PC-9 (cell line): Measurements from ENCODE around the gene TMUB1.

Experiments
- EZH2 ChIP-seq: fragments of 200-600 bp; sonication (generic); IDR thresholded peaks from 2 replicates; pipeline ENCODE4 v1.8.0; 2017; ENCODE audit warnings: antibody characterized with exemption, low read depth
- TF ChIP-seq, protein P1 (sequence below): fragments of 200-600 bp; sonication (generic); conservative IDR thresholded peaks from 2 replicates; pipeline ENCODE4 v1.6.1; 2017; ENCODE audit warnings: mixed run types, antibody characterized with exemption, mild to moderate bottlenecking, moderate library complexity

DNA sequence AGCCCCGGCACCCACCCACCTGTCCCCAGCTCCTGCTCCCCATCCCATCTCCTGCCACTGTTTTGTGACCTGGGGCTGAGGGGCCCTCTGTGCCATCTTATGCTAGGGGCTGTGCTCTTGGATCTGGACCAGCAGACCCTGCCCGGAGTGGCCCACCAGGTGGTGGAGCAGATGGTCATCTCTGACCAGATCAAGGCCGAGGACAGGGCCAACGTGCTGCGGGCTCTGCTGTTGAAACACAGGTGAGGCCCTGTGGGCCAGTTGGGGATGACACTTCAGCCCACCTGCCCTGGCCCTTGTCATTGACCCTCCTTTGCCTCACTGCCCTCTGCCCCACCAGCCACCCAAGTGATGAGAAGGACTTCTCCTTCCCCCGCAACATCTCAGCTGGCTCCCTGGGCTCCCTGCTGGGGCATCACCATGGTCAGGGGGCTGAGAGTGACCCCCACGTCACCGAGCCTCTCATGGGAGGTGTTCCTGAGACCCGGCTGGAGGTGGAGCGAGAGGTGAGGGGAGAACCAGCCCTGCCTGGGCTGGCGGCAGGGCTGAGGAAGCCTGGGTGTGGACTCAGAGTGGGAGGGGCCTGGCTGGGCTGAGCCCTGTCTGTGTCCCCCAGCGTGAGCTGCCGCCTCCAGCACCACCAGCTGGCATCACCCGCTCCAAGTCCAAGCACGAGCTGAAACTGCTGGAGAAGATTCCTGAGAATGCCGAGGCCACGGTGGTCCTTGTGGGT is 13.3 kb downstream of the TMUB1 start:
- TF ChIP-seq, protein P1, sequence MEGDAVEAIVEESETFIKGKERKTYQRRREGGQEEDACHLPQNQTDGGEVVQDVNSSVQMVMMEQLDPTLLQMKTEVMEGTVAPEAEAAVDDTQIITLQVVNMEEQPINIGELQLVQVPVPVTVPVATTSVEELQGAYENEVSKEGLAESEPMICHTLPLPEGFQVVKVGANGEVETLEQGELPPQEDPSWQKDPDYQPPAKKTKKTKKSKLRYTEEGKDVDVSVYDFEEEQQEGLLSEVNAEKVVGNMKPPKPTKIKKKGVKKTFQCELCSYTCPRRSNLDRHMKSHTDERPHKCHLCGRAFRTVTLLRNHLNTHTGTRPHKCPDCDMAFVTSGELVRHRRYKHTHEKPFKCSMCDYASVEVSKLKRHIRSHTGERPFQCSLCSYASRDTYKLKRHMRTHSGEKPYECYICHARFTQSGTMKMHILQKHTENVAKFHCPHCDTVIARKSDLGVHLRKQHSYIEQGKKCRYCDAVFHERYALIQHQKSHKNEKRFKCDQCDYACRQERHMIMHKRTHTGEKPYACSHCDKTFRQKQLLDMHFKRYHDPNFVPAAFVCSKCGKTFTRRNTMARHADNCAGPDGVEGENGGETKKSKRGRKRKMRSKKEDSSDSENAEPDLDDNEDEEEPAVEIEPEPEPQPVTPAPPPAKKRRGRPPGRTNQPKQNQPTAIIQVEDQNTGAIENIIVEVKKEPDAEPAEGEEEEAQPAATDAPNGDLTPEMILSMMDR = no peak
- no peak for TF ChIP-seq EZH2
